HEK293T (cell line): ENCODE data around the gene STPG3.

ENCODE experiments used
- CTCF ChIA-PET: fragments of 350-600 bp; formaldehyde crosslinking; extraction: SDS; loops from one replicate; lab custom pipeline; 2021; ENCODE audit warnings: antibody characterized with exemption, inconsistent platforms; lab: Yijun Ruan, JAX
- POLR2A ChIA-PET: fragments of 350-600 bp; formaldehyde crosslinking; extraction: SDS; loops from one replicate; lab custom pipeline; 2020; ENCODE audit warnings: antibody characterized with exemption, inconsistent platforms; lab: Yijun Ruan, JAX
- DNase-seq: peaks from one replicate; pipeline ENCODE4 v3.0.0; 2012; ENCODE audit warnings: mixed read lengths; ENCODE audit errors: extremely low spot score
- ARNT ChIP-seq: fragments of 450-650 bp; IDR thresholded peaks from 2 replicates; pipeline ENCODE4 v1.6.1; 2017; ENCODE audit warnings: mild to moderate bottlenecking
- BHLHE40 ChIP-seq: fragments of 450-650 bp; IDR thresholded peaks from 2 replicates; pipeline ENCODE4 v1.6.1; 2016; ENCODE audit warnings: mild to moderate bottlenecking, moderate library complexity, borderline replicate concordance
- CTBP1 ChIP-seq: fragments of 450-650 bp; IDR thresholded peaks from 2 replicates; pipeline ENCODE4 v1.6.1; 2016; ENCODE audit warnings: borderline replicate concordance
- ELF4 ChIP-seq: fragments of 450-650 bp; IDR thresholded peaks from 2 replicates; pipeline ENCODE4 v1.6.1; 2017; ENCODE audit warnings: antibody characterized with exemption
- FOXA1 ChIP-seq: fragments of 450-650 bp; IDR thresholded peaks from 2 replicates; pipeline ENCODE4 v1.6.1; 2016; ENCODE audit warnings: mild to moderate bottlenecking
- FOXK2 ChIP-seq: fragments of 450-650 bp; IDR thresholded peaks from 2 replicates; pipeline ENCODE4 v1.6.1; 2016; ENCODE audit warnings: mild to moderate bottlenecking
- FOXM1 ChIP-seq: fragments of 450-650 bp; IDR thresholded peaks from 2 replicates; pipeline ENCODE4 v1.6.1; 2017; ENCODE audit warnings: mild to moderate bottlenecking, borderline replicate concordance
- HDGF ChIP-seq: fragments of 450-650 bp; IDR thresholded peaks from 2 replicates; pipeline ENCODE4 v1.6.1; 2017; ENCODE audit warnings: antibody characterized with exemption, borderline replicate concordance
- L3MBTL2 ChIP-seq: fragments of 450-650 bp; conservative IDR thresholded peaks from 2 replicates; pipeline ENCODE4 v1.6.1; 2016; ENCODE audit warnings: mild to moderate bottlenecking
- LEF1 ChIP-seq: fragments of 450-650 bp; IDR thresholded peaks from 2 replicates; pipeline ENCODE4 v1.6.1; 2017; ENCODE audit warnings: mild to moderate bottlenecking, borderline replicate concordance
- NFRKB ChIP-seq: fragments of 450-650 bp; IDR thresholded peaks from 2 replicates; pipeline ENCODE4 v1.6.1; 2016; ENCODE audit warnings: mild to moderate bottlenecking, moderate library complexity
- SP1 ChIP-seq: fragments of 450-650 bp; IDR thresholded peaks from 2 replicates; pipeline ENCODE4 v1.6.1; 2017
- SUZ12 ChIP-seq: fragments of 450-650 bp; IDR thresholded peaks from 2 replicates; pipeline ENCODE4 v1.6.1; 2016; ENCODE audit warnings: mild to moderate bottlenecking
- TARDBP ChIP-seq: fragments of 450-650 bp; IDR thresholded peaks from 2 replicates; pipeline ENCODE4 v1.6.1; 2016
- ZNF384 ChIP-seq: fragments of 450-650 bp; IDR thresholded peaks from 2 replicates; pipeline ENCODE4 v1.6.1; 2016
- TF ChIP-seq, protein P1 (sequence below): fragments of 450-650 bp; IDR thresholded peaks from 2 replicates; pipeline ENCODE4 v1.6.1; 2016

Gene STPG3

DNA sequence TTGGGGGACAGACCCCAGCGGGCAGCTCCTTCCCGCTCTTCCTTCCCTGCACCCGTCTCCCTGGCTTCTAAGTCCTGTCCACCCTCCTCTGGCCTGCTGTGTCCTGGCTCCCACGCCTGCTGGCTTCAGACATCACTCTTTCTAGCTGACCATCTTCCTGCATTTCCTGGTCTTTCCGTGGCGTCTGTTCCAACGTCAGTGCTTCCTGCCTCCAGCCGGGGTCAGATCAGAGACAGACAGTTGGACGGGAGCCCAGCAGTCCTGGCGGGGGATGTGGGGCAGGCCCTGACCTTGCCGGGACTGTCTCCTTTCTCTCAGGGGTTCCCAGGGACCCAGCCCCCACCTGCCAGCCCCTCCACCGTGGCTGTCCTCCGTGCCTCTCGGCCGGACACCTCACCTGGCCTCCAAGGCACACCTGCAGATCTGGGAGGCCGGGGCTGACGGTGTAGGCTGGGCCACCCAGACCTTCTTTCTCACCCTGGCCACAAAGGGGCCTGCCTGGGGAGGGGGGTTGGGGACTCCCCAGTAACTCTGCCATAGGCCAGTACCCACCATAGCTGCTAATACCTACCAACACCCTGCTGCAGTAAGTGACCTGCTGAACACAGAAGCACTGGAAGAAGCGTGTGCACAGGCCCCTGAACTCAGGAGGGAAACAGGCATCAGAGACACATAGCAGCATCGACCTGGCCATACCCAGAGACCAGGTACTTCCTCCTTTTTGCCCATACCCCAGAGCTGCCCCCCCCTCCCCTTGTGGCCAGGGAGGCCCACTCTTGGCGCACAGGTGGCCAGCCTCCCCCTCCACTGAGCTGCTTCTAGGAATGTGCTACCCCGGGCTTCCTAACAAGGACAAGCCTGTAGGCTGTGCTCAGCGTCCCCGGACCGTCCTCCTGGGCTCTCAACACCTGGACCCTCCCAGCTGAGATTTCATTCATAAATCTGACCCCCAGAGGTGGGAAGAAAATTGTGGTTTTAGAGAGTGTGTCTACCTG lies 45.9 kb downstream of the STPG3 start:
- ChIA-PET POLR2A (interaction anchor here (1.1 kb wide), 1 partner anchor 126 kb away, joined by 4 read pairs; the partner anchor contains the start of genes EXD3 and NOXA1), CTCF (interaction anchor here (0.6 kb wide), 2 partner anchors 10 to 49 kb away, joined by 3 read pairs; no protein-coding TSS in a partner anchor)
- DNase-seq: no peak
- TF ChIP-seq LEF1 (no peak), CTBP1 (no peak), FOXA1 (no peak), FOXK2 (no peak)

DNA sequence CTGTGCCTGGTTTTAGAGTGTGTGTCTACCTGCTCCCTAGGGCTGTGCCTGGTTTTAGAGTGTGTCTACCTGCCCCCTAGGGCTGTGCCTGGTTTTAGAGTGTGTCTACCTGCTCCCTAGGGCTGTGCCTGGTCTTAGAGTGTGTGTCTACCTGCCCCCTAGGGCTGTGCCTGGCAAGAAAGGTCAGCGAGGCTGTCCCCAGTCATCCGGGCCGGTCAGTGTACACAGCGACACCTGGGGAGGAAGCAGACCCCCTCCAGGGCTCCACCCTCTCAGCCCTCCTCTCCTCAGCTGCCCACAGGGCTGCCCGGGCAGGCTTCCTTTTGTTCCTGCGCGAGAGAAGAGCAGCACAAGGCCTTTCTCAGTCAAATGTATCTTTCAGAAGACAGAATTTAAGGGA lies 46.9 kb downstream of the STPG3 start:
- ChIA-PET POLR2A (no interaction called here), CTCF (interaction anchor here (0.6 kb wide), 1 partner anchor 11 kb away, joined by 3 read pairs; no protein-coding TSS in a partner anchor)
- TF ChIP-seq, protein P1, sequence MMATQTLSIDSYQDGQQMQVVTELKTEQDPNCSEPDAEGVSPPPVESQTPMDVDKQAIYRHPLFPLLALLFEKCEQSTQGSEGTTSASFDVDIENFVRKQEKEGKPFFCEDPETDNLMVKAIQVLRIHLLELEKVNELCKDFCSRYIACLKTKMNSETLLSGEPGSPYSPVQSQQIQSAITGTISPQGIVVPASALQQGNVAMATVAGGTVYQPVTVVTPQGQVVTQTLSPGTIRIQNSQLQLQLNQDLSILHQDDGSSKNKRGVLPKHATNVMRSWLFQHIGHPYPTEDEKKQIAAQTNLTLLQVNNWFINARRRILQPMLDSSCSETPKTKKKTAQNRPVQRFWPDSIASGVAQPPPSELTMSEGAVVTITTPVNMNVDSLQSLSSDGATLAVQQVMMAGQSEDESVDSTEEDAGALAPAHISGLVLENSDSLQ: no peak
- no peak for TF ChIP-seq BHLHE40
- TF ChIP-seq ARNT: no peak
- no peak for TF ChIP-seq L3MBTL2
- no peak for TF ChIP-seq NFRKB
- no peak for TF ChIP-seq LEF1
- TF ChIP-seq CTBP1: no peak
- TF ChIP-seq FOXM1: no peak
- no peak for TF ChIP-seq FOXK2
- TF ChIP-seq SP1: no peak
- no peak for TF ChIP-seq HDGF
- no peak for TF ChIP-seq ELF4
- no peak for DNase-seq

DNA sequence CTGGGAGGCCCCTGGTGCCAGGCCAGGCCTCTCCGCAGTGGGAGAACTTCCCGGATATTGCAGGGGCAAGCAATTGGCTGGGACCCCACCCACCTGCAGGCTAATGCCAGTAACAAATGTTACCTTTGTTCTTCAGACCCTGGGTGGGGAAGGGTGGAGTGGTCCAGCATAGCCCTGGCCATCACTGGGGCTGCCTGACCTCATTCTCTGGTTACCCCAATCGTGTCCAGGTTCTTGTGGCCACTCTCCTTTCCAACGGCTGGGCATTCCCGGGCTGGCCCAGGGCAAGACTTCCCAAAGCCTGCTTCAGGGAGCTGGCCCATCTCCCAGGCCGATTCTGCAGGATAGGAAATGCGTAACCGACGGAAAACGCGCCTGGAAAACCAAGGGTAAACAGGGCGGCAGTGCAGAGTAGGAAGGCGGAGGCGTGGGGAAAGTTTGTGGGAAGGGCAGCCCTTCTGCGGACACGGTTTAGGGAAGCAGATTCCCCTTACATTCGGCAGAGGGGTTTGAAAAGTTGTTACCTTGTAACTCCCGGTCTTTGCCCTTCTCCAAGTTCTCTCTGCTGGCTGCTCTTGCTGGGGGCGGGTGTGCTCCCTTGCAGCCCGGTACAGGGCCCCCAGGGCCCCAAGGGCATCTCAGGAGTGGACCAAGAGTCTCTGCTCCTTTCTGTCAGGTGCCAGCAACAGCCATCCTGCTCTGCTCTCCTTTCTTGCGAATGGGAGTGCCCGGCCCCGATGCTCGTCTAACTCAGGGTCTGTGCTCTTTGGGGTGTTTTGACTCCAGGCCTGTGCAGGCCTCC lies 47.5 kb downstream of the STPG3 start:
- DNase-seq: no peak
- ChIA-PET POLR2A (interaction anchor here (0.8 to 1.2 kb wide), 2 partner anchors 14 to 58 kb away, joined by 3 to 4 read pairs; partner anchors contain the start of gene TUBB4B), CTCF (interaction anchor here (1.6 kb wide), 1 partner anchor 12 kb away, joined by 5 read pairs; no protein-coding TSS in a partner anchor)
- TF ChIP-seq FOXM1: no peak
- TF ChIP-seq ZNF384: no peak
- TF ChIP-seq CTBP1: no peak
- no peak for TF ChIP-seq SP1
- TF ChIP-seq LEF1: no peak
- no peak for TF ChIP-seq ELF4
- no peak for TF ChIP-seq HDGF
- TF ChIP-seq ARNT: no peak
- no peak for TF ChIP-seq FOXK2
- no peak for TF ChIP-seq SUZ12
- no peak for TF ChIP-seq BHLHE40

DNA sequence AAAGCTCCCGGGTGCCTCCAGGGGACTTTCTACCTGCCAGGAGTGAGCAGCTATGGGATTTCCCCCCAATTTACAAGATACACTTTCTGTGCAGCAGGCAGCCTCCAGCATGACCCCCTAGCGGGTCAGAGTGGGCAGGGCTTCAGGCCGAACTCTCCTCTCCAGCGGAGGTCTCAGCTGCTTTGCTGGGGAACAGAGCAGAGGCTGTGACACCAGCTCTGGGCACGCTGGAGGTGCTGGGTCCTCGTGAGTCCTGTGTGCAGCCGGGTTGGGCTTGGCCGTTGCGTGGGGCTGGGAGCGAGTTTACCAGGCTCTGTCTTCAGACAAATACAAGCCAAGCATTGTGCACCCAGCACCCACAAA lies 48.1 kb downstream of the STPG3 start:
- POLR2A ChIA-PET: interaction anchor here (0.8 to 1.2 kb wide), 2 partner anchors 13 to 58 kb away, joined by 3 to 4 read pairs; partner anchors contain the start of gene TUBB4B
- CTCF ChIA-PET: interaction anchor here (1.6 kb wide), 1 partner anchor 12 kb away, joined by 5 read pairs; no protein-coding TSS in a partner anchor
- DNase-seq: no peak
- TF ChIP-seq TARDBP (no peak), ELF4 (no peak), FOXK2 (no peak), ZNF384 (no peak), NFRKB (no peak), FOXA1 (no peak), FOXM1 (no peak), HDGF (no peak), LEF1 (no peak), CTBP1 (no peak), BHLHE40 (no peak)

DNA sequence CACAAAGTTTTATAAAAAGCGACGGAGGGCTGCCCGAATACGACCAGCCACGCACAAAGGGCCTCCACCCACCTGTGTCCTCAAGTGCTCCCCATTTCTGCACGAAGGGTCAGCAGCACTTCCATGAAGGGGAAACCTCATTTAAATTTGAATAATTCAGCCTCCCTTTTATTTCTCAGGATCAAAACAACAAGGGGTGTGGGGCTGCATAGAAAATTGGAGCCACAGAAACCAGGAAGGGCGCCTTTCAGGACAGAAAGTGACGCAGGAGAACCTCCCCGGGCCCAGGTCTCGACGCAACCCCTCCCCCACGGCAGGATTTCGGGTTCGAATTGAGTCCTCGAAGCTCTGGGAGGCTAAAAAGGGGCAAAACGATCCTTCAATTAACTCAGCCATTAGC lies 48.9 kb downstream of the STPG3 start:
- ChIA-PET POLR2A (no interaction called here), CTCF (interaction anchor here (1.6 kb wide), 1 partner anchor 13 kb away, joined by 5 read pairs; no protein-coding TSS in a partner anchor)
- DNase-seq: no peak
- TF ChIP-seq, protein P1: no peak
- TF ChIP-seq L3MBTL2: no peak
- no peak for TF ChIP-seq CTBP1
- no peak for TF ChIP-seq LEF1
- TF ChIP-seq TARDBP: no peak
- no peak for TF ChIP-seq ARNT
- no peak for TF ChIP-seq SP1
- TF ChIP-seq ELF4: no peak
- TF ChIP-seq SUZ12: no peak
- TF ChIP-seq NFRKB: no peak
- no peak for TF ChIP-seq BHLHE40
- TF ChIP-seq HDGF: no peak
- TF ChIP-seq ZNF384: no peak
- TF ChIP-seq FOXA1: no peak
- TF ChIP-seq FOXM1: no peak
- TF ChIP-seq FOXK2: no peak
